HS-27A (cell line): Measurements from ENCODE around the gene SULT1A2.
"Not testable (repeated sequence)": the region's sequence is repeated elsewhere in the genome, so short reads cannot be mapped to it uniquely, and the experiment has no call there.

ENCODE experiments used
- DNase-seq: peaks from one replicate; pipeline ENCODE4 v3.0.0-alpha.2; 2012; ENCODE audit warnings: low read depth, missing footprints

Gene SULT1A2

GRCh38 chr16:28591355-28591754 lies 5.5 kb downstream of the SULT1A2 start:
- DNase-seq, result no peak

GRCh38 chr16:28590384-28591340 lies 6.2 kb downstream of the SULT1A2 start:
- DNase-seq, result no peak

- no peak for DNase-seq
These were observed 6.9 kb downstream of the SULT1A2 start for GRCh38 chr16:28589930-28590329.

GRCh38 chr16:28589069-28589468 lies 7.8 kb downstream of the SULT1A2 start:
- no peak for DNase-seq

GRCh38 chr16:28587386-28587785 lies 9.5 kb downstream of the SULT1A2 start:
- no peak for DNase-seq

GRCh38 chr16:28586466-28586865 lies 10.4 kb downstream of the SULT1A2 start:
- DNase-seq, result no peak

GRCh38 chr16:28585674-28586073 lies 11.2 kb downstream of the SULT1A2 start:
- DNase-seq, result no peak

GRCh38 chr16:28580726-28581315 lies 16.0 kb downstream of the SULT1A2 start:
- no peak for DNase-seq

- no peak for DNase-seq
These were observed 21.3 kb downstream of the SULT1A2 start for GRCh38 chr16:28575446-28576109.

GRCh38 chr16:28574925-28575324 lies 21.9 kb downstream of the SULT1A2 start:
- no peak for DNase-seq

- DNase-seq, result no peak
These were observed 22.8 kb downstream of the SULT1A2 start for GRCh38 chr16:28573738-28574718.

GRCh38 chr16:28572696-28573510 lies 23.9 kb downstream of the SULT1A2 start:
- no peak for DNase-seq

GRCh38 chr16:28569968-28570752 lies 26.7 kb downstream of the SULT1A2 start:
- no peak for DNase-seq

- no peak for DNase-seq
These were observed 27.8 kb downstream of the SULT1A2 start for GRCh38 chr16:28569021-28569420.

- no peak for DNase-seq
These were observed 29.6 kb downstream of the SULT1A2 start for GRCh38 chr16:28567292-28567691.

GRCh38 chr16:28566233-28566925 lies 30.5 kb downstream of the SULT1A2 start:
- not testable (repeated sequence) for DNase-seq

GRCh38 chr16:28563218-28563617 lies 33.6 kb downstream of the SULT1A2 start:
- DNase-seq, result no peak

- DNase-seq, result no peak
These were observed 34.7 kb downstream of the SULT1A2 start for GRCh38 chr16:28562199-28562598.

- no peak for DNase-seq
These were observed 35.2 kb downstream of the SULT1A2 start for GRCh38 chr16:28561557-28562187.
